ENCODE measurements around the gene SLTM. TPM values are rescaled to one million over a fixed set of nuclear protein-coding genes. Genes with fewer than 3 reads are reported as not detected.

The SLTM gene
- total and polyA plus RNA-seq, 2 donors from 2014 or later = 30.5 to 93.5 TPM

DNA sequence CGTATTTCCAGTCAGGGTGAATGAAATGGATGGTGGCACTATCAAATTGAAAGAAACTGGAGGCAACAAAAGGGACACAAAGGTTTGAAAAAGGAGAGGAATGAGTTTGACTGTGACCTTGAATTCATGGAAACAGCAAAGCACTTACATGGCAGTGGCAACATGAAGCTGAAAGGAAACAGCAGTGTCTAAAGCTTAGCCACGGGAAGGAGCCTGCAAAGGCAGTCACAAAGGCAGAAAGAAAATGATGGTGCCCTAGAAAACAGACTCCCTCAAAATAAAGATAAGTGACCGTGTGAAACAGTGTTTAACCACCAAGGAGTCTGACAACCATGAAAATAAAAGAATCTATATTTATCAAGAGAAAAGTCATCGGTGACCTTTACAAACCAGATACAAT lies 51.2 kb downstream of the SLTM start:
- H3K4me3 ChIP-seq (ENCODE audit: low read length in 3 of 3) = no peak overlapping the region
- H3K4me1 ChIP-seq (ENCODE audit: control insufficient read depth in 2 of 3, insufficient read depth in 2 of 3, low read depth in 1 of 3, low read length in 3 of 3) = no peaks in the 10 kb centered on the region
- DNase-seq = no peak
- FAIRE-seq = no peak
- intact Hi-C loops (cut with DNase I) = no loop called here
- no peak overlapping the region for H3K9ac ChIP-seq (ENCODE audit: low read length in 3 of 3)
- TF ChIP-seq, protein P1, sequence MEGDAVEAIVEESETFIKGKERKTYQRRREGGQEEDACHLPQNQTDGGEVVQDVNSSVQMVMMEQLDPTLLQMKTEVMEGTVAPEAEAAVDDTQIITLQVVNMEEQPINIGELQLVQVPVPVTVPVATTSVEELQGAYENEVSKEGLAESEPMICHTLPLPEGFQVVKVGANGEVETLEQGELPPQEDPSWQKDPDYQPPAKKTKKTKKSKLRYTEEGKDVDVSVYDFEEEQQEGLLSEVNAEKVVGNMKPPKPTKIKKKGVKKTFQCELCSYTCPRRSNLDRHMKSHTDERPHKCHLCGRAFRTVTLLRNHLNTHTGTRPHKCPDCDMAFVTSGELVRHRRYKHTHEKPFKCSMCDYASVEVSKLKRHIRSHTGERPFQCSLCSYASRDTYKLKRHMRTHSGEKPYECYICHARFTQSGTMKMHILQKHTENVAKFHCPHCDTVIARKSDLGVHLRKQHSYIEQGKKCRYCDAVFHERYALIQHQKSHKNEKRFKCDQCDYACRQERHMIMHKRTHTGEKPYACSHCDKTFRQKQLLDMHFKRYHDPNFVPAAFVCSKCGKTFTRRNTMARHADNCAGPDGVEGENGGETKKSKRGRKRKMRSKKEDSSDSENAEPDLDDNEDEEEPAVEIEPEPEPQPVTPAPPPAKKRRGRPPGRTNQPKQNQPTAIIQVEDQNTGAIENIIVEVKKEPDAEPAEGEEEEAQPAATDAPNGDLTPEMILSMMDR (IDR thresholded peaks at IDR 0.05; ENCODE audit: borderline replicate concordance, extremely low read depth, insufficient read depth) = no peak
- no peak overlapping the region for H3K27ac ChIP-seq (ENCODE audit: low read depth in 2 of 2, low read length in 2 of 2)
- no peaks in the 10 kb centered on the region for H3K9me3 ChIP-seq (ENCODE audit: control insufficient read depth in 2 of 3, insufficient read depth in 1 of 3, low read length in 3 of 3)
- H3K36me3 ChIP-seq (ENCODE audit: control insufficient read depth in 2 of 3, insufficient read depth in 3 of 3, low read length in 3 of 3) = peaks cover 12 to 75% (median 33%) of the 10 kb centered on the region in 3 donors
- no peaks in the 10 kb centered on the region for H3K27me3 ChIP-seq (ENCODE audit: control insufficient read depth, insufficient read depth, low read length)

DNA sequence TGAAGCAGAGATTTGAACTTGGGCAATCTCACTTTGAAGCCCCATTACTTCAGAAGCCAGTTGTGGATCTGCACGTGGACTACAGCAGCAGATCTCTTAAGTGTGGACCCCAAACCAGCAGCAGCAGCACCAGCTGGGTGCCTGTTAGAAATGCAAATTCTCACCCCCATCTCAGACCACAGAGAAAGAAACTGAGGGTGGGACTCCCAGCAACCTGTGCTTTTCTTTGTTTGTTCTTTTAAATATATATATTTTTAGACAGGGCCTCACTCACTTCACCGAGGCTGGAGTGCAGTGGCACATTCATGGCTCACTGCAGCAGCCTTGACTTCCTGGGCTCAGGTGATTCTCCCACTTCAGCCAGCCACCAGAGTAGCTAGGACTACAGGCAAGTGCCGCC lies 53.2 kb downstream of the SLTM start:
- H3K9me3 ChIP-seq (ENCODE audit: control insufficient read depth in 2 of 3, insufficient read depth in 1 of 3, low read length in 3 of 3) = no peaks in the 10 kb centered on the region
- intact Hi-C loops (cut with DNase I) = no loop called here
- no peak for FAIRE-seq
- no peaks in the 10 kb centered on the region for H3K4me1 ChIP-seq (ENCODE audit: control insufficient read depth in 2 of 3, insufficient read depth in 2 of 3, low read depth in 1 of 3, low read length in 3 of 3)
- H3K36me3 ChIP-seq (ENCODE audit: control insufficient read depth in 2 of 3, insufficient read depth in 3 of 3, low read length in 3 of 3) = peaks cover 6 to 56% (median 27%) of the 10 kb centered on the region in 3 donors
- TF ChIP-seq, protein P1 (IDR thresholded peaks at IDR 0.05; ENCODE audit: borderline replicate concordance, extremely low read depth, insufficient read depth) = no peak
- DNase-seq = no peak
- no peak overlapping the region for H3K4me3 ChIP-seq (ENCODE audit: low read length in 3 of 3)
- no peak overlapping the region for H3K9ac ChIP-seq (ENCODE audit: low read length in 3 of 3)
- H3K27ac ChIP-seq (ENCODE audit: low read depth in 2 of 2, low read length in 2 of 2) = no peak overlapping the region
- H3K27me3 ChIP-seq (ENCODE audit: control insufficient read depth, insufficient read depth, low read length) = no peaks in the 10 kb centered on the region

DNA sequence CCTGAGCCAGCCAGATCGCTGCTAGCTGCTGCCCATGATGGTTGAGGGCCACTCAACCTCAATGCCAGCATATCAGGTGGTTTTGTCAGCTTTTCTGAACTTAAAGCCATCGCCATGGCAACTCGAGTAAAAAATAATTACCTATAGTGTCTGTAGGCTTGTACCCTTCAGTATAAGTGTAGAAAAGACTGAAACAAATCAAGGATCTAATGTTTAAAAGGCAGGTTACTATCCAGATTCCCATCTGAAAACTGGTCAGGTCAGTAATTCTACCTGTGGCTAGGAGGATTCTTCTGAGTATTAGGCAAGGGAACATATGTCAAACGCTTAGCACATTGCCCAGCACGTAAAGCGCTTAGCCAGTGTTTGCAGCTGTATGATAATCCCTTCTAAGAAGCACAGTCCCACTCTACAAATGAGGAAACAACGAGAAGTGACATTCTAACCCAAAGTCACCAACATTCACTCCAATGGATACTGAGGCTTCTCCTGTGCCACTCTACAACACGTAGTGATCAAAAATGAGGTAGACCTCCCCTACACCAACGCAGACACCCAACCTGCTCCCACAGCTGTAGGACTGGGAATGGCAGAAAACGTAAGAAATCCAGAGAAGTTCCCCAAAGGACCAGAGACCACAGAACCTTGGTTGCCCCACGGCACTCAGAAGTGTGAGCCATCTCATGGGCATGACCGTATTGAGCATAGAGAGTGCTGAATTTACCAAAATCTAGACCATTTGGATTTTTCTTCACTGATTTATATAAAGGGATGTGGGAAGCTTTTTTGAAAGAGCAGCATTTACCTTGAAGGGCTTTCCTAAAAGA lies 55.3 kb downstream of the SLTM start:
- FAIRE-seq = no peak
- H3K9me3 ChIP-seq (ENCODE audit: control insufficient read depth in 2 of 3, insufficient read depth in 1 of 3, low read length in 3 of 3) = no peaks in the 10 kb centered on the region
- intact Hi-C loops (cut with DNase I) = no loop called here
- no peaks in the 10 kb centered on the region for H3K27me3 ChIP-seq (ENCODE audit: control insufficient read depth, insufficient read depth, low read length)
- H3K36me3 ChIP-seq (ENCODE audit: control insufficient read depth in 2 of 3, insufficient read depth in 3 of 3, low read length in 3 of 3) = peaks cover 6 to 42% (median 19%) of the 10 kb centered on the region in 3 donors
- TF ChIP-seq, protein P1 (IDR thresholded peaks at IDR 0.05; ENCODE audit: borderline replicate concordance, extremely low read depth, insufficient read depth) = no peak
- no peak for DNase-seq
- no peak overlapping the region for H3K27ac ChIP-seq (ENCODE audit: low read depth in 2 of 2, low read length in 2 of 2)
- no peaks in the 10 kb centered on the region for H3K4me1 ChIP-seq (ENCODE audit: control insufficient read depth in 2 of 3, insufficient read depth in 2 of 3, low read depth in 1 of 3, low read length in 3 of 3)
- no peak overlapping the region for H3K9ac ChIP-seq (ENCODE audit: low read length in 3 of 3)
- no peak overlapping the region for H3K4me3 ChIP-seq (ENCODE audit: low read length in 3 of 3)
